M059J (cell line): ENCODE data around the gene MAD2L2. TPM values are rescaled to one million over a fixed set of nuclear protein-coding genes. Genes with fewer than 3 reads are reported as not detected.

Experiments used
- DNase-seq: peaks from one replicate; pipeline ENCODE4 v3.0.0-alpha.2; 2012; ENCODE audit warnings: low read depth
- total RNA-seq: library from RNA; depleted of rRNA; stranded (reverse); fragments of >200 nt; shearing (Covaris generic); gene quantifications from 2 replicates; pipeline ENCODE4 v1.2.3, GENCODE V29; 2014

Gene MAD2L2
- total RNA-seq, 1 experiment from 2014 or later = 129 TPM

GRCh38 chr1:11653101-11653860 is 27.7 kb downstream of the MAD2L2 start:
- DNase-seq = peak; percentile 87

GRCh38 chr1:11652203-11652780 is 28.7 kb downstream of the MAD2L2 start:
- DNase-seq = no peak

GRCh38 chr1:11651017-11651416 is 29.9 kb downstream of the MAD2L2 start:
- DNase-seq = no peak

- DNase-seq = peak; percentile 65
Measured at GRCh38 chr1:11650331-11650991, 30.5 kb downstream of the MAD2L2 start.

- DNase-seq = no peak
Measured at GRCh38 chr1:11649624-11650330, 31.2 kb downstream of the MAD2L2 start.

GRCh38 chr1:11649237-11649623 is 31.7 kb downstream of the MAD2L2 start:
- no peak for DNase-seq

GRCh38 chr1:11648732-11649158 is 32.2 kb downstream of the MAD2L2 start:
- peak; percentile 20 for DNase-seq

- no peak for DNase-seq
Measured at GRCh38 chr1:11648039-11648438, 32.9 kb downstream of the MAD2L2 start.

GRCh38 chr1:11647333-11647732 is 33.6 kb downstream of the MAD2L2 start:
- DNase-seq = no peak

- no peak for DNase-seq
Measured at GRCh38 chr1:11646317-11646716, 34.6 kb downstream of the MAD2L2 start.

- peak; percentile 74 for DNase-seq
Measured at GRCh38 chr1:11645670-11646265, 35.2 kb downstream of the MAD2L2 start.

- DNase-seq = no peak
Measured at GRCh38 chr1:11645270-11645669, 35.7 kb downstream of the MAD2L2 start.

- DNase-seq = no peak
Measured at GRCh38 chr1:11643782-11644181, 37.2 kb downstream of the MAD2L2 start.

- DNase-seq = peak; percentile 53
Measured at GRCh38 chr1:11642418-11643017, 38.4 kb downstream of the MAD2L2 start.

GRCh38 chr1:11641776-11642305 is 39.1 kb downstream of the MAD2L2 start:
- DNase-seq = no peak

GRCh38 chr1:11640944-11641343 is 40.0 kb downstream of the MAD2L2 start:
- DNase-seq = no peak

GRCh38 chr1:11640101-11640500 is 40.8 kb downstream of the MAD2L2 start:
- no peak for DNase-seq

- no peak for DNase-seq
Measured at GRCh38 chr1:11639372-11639771, 41.6 kb downstream of the MAD2L2 start.

- no peak for DNase-seq
Measured at GRCh38 chr1:11638121-11638520, 42.8 kb downstream of the MAD2L2 start.

GRCh38 chr1:11634365-11635192 is 46.4 kb downstream of the MAD2L2 start:
- DNase-seq = no peak
